Thymus (tissue), 11 donors: Measurements from ENCODE around the gene TSKS. TPM values are rescaled to one million over a fixed set of nuclear protein-coding genes. Genes with fewer than 3 reads are reported as not detected.
"Not testable (repeated sequence)": the region's sequence is repeated elsewhere in the genome, so short reads cannot be mapped to it uniquely, and the experiment has no call there.

Experiments
- DNase-seq, 9 donors: peaks; one replicate each; pipeline ENCODE4 v3.0.0-alpha.2; 2013; ENCODE audit warnings: low spot score in 9 of 9, low read depth in 6 of 9, missing footprints in 1 of 9
- H3K27ac ChIP-seq, 2 donors: one replicate each; pipeline ENCODE4 v1.5.1; 2013; ENCODE audit warnings: control low read depth in 1 of 2, low read depth in 1 of 2, low read length in 1 of 2, mild to moderate bottlenecking in 1 of 2, moderate library complexity in 1 of 2
- H3K27me3 ChIP-seq, 2 donors: one replicate each; pipeline ENCODE4 v1.5.1; 2013; ENCODE audit warnings: low read length in 1 of 2; ENCODE audit not compliant: control insufficient read depth in 2 of 2, insufficient read depth in 1 of 2
- H3K36me3 ChIP-seq, 2 donors: one replicate each; pipeline ENCODE4 v1.5.1; 2013; ENCODE audit warnings: low read length in 1 of 2, mild to moderate bottlenecking in 1 of 2, moderate library complexity in 1 of 2; ENCODE audit not compliant: control insufficient read depth in 2 of 2, insufficient read depth in 2 of 2
- H3K4me1 ChIP-seq, 2 donors: one replicate each; pipeline ENCODE4 v1.5.1; 2013; ENCODE audit warnings: low read length in 2 of 2; ENCODE audit not compliant: control insufficient read depth in 2 of 2, insufficient read depth in 2 of 2
- H3K4me3 ChIP-seq, 2 donors: one replicate each; pipeline ENCODE4 v1.5.1; 2013; ENCODE audit warnings: low read length in 2 of 2, control low read depth in 1 of 2, mild to moderate bottlenecking in 1 of 2
- H3K9me3 ChIP-seq, 2 donors: one replicate each; pipeline ENCODE4 v1.5.1; 2013; ENCODE audit warnings: low read length in 1 of 2, mild to moderate bottlenecking in 1 of 2; ENCODE audit not compliant: control insufficient read depth in 2 of 2, insufficient read depth in 1 of 2
- WGBS: extraction: QIAGEN DNeasy Blood & Tissue Kit; methylation state at CpG from one replicate; pipeline ENCODE4 v1.1.7; 2013; 5-methylcytosine and 5-hydroxymethylcytosine counted together
- polyA plus RNA-seq: library from polyadenylated mRNA; stranded (reverse); fragments of 200-250 nt; gene quantifications from one replicate; pipeline ENCODE4 v1.2.3, GENCODE V29; 2013
- total RNA-seq: library from RNA; stranded (reverse); fragments of 120-200 nt; gene quantifications from one replicate; pipeline ENCODE4 v1.2.4, GENCODE V29; 2013
- donor health status: healthy.

Gene TSKS
- total and polyA plus RNA-seq, 2 donors: 2.4 to 2.6 TPM

GRCh38 chr19:49744946-49745381, 18.1 kb downstream of the TSKS start:
- no peaks in the 10 kb centered on the region for H3K4me1 ChIP-seq
- WGBS: 97% methylated on average over 23 of the region's 23 CpGs
- no peak for DNase-seq
- no peak overlapping the region for H3K27ac ChIP-seq
- H3K27me3 ChIP-seq: no peaks in the 10 kb centered on the region
- H3K36me3 ChIP-seq: no peaks in the 10 kb centered on the region
- peaks cover 2 to 22% of the 10 kb centered on the region in 2 donors for H3K9me3 ChIP-seq
- H3K4me3 ChIP-seq: no peak overlapping the region

DNA sequence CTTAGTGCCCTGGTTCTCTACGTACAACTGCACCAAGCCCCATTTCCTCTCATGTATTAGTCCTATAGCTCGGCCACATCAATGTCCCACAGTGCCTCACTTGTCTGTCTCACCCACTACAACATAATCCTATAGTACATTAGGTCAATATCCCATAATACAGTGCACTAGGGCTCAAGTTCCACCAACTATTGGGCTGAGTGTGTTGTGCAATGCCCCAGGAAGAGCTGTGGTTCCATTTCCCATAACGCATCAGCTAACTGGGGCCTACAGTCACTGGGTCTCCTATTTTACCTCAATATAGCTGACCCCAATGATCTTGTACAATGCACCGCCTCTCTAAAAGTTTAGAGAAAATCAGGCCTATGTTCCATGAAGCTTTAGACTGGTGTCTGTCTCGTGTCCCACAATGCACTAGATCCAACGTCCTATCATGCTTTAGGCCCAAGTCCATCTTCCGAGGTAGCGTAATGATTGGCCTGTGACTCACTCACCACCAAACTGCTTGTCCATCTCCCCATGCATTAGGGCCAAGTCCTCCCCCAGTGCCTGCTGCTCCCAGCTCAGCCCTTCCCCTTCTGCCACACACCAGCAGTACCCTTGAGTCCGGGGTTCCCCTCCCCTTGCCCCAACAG, 21.8 kb downstream of the TSKS start:
- Histone ChIP-seq H3K36me3 (no peaks in the 10 kb centered on the region), H3K9me3 (peaks cover 2 to 20% of the 10 kb centered on the region in 2 donors), H3K27me3 (no peaks in the 10 kb centered on the region), H3K4me1 (no peaks in the 10 kb centered on the region), H3K4me3 (no peak overlapping the region), H3K27ac (no peak overlapping the region)
- DNase-seq: no peak
- 94% methylated on average over 9 of the region's 9 CpGs for WGBS

DNA sequence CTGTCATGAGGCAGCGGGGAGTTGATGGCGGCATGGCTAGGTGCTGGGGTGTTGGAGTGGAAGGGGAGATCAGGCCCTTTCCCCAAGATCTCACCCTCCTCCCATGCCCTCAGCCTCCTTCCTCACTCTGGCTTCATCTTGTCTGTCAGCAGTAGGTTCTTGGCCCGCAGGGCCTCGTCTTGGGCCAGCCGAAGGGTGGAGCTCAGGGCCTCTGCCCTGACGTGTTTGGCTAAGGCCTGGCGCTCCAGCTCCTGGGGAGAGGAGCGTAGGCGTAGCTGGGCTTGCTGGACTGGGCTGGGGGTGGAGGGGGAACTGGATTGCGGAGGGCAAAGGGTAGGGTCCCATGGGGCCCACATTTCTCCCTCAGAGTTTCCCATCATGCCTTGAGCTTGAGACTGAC, 23.2 kb downstream of the TSKS start:
- no peak for DNase-seq

GRCh38 chr19:49739098-49739497, 24.0 kb downstream of the TSKS start:
- H3K4me1 ChIP-seq: no peaks in the 10 kb centered on the region
- no peak overlapping the region for H3K27ac ChIP-seq
- no peaks in the 10 kb centered on the region for H3K36me3 ChIP-seq
- H3K9me3 ChIP-seq: peaks cover 0 to under 1% of the 10 kb centered on the region in 2 donors
- H3K27me3 ChIP-seq: no peaks in the 10 kb centered on the region
- 88% methylated on average over 1 of the region's 1 CpG for WGBS
- DNase-seq: no peak
- H3K4me3 ChIP-seq: no peak overlapping the region

More for the DNA sequence above, 23.2 kb downstream of the TSKS start:
- Histone ChIP-seq H3K27ac (no peak overlapping the region), H3K9me3 (peaks cover under 1 to 9% of the 10 kb centered on the region in 2 donors), H3K27me3 (no peaks in the 10 kb centered on the region), H3K4me3 (no peak overlapping the region), H3K4me1 (no peaks in the 10 kb centered on the region), H3K36me3 (no peaks in the 10 kb centered on the region)
- 96% methylated on average over 10 of the region's 10 CpGs for WGBS

GRCh38 chr19:49738268-49738667, 24.8 kb downstream of the TSKS start:
- no peaks in the 10 kb centered on the region for H3K36me3 ChIP-seq
- DNase-seq: no peak
- no peaks in the 10 kb centered on the region for H3K27me3 ChIP-seq
- H3K4me3 ChIP-seq: no peak overlapping the region
- 96% methylated on average over 4 of the region's 4 CpGs for WGBS
- H3K4me1 ChIP-seq: no peaks in the 10 kb centered on the region
- H3K27ac ChIP-seq: no peak overlapping the region
- no peaks in the 10 kb centered on the region for H3K9me3 ChIP-seq

- Histone ChIP-seq H3K4me1 (no peaks in the 10 kb centered on the region), H3K27ac (no peak overlapping the region), H3K4me3 (no peak overlapping the region), H3K27me3 (no peaks in the 10 kb centered on the region), H3K9me3 (no peaks in the 10 kb centered on the region), H3K36me3 (no peaks in the 10 kb centered on the region)
- no peak for DNase-seq
- 28% methylated on average over 5 of the region's 5 CpGs for WGBS
Observed at GRCh38 chr19:49730166-49730565, 32.9 kb downstream of the TSKS start.

DNA sequence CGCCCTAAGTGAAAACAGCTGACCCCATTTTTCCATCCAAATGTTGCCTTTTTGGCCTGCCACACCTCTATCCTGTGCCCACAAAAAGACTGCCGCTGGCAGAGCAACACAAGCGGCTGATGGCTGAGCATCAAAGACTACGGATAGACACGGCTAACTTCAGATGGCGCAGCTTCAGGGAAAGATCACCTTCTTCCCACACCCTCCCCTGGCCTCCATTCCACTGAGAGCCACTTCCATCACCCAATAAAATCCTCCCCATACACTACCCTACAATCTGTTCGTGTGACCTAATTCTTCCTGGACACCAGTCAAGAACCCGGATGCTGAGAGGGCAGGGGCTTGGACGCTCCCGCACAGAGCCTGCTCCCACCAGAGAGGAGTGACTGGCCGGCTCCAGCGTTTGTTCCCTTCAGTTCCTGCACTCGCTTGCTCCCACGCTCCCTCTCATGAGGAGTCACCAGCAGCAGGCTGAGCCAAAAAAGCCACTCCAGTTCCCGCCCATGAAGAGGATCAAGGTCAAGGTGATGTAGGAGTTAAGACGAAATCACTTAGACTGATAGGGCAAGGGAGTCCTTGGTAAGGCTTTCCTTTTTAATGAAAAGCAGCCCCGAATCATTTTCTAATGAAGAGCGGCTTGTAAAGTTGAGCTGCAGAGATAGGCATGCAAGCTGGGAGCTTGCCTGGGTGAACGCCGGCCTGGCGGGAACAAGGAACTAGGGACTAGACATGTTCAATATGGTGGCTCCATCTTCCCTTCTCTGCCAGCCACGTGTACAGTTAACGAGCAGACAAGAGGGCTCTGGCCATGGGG, 35.7 kb downstream of the TSKS start:
- no peak overlapping the region for H3K27ac ChIP-seq
- H3K4me1 ChIP-seq: no peaks in the 10 kb centered on the region
- H3K4me3 ChIP-seq: no peak overlapping the region
- no peaks in the 10 kb centered on the region for H3K9me3 ChIP-seq
- DNase-seq: no peak
- no peaks in the 10 kb centered on the region for H3K27me3 ChIP-seq
- 96% methylated on average over 23 of the region's 23 CpGs for WGBS
- H3K36me3 ChIP-seq: no peaks in the 10 kb centered on the region

DNA sequence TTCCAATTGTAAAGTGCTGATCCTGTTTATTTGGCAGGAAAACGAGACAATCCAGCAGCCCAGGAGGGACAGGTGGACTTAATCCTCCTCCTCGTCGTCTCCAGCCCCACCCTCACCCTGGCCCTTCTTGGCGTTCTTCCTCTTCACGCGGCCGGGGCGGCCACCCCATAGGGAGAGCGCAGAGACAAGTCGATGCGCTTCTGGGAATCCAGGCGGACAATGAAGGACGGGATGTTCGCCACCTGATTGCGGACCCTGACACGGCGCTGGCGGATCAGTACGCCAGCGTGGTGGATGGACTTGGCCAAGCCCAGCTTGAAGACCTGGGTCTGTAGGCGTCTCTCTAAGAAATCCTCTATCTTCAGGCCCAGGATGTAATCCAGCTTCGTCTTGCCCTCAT, 43.7 kb downstream of the TSKS start:
- not testable (repeated sequence) for H3K27ac ChIP-seq, H3K4me1 ChIP-seq, H3K4me3 ChIP-seq, H3K27me3 ChIP-seq, H3K9me3 ChIP-seq, H3K36me3 ChIP-seq, DNase-seq
- WGBS: 94% methylated on average over 22 of the region's 22 CpGs

DNA sequence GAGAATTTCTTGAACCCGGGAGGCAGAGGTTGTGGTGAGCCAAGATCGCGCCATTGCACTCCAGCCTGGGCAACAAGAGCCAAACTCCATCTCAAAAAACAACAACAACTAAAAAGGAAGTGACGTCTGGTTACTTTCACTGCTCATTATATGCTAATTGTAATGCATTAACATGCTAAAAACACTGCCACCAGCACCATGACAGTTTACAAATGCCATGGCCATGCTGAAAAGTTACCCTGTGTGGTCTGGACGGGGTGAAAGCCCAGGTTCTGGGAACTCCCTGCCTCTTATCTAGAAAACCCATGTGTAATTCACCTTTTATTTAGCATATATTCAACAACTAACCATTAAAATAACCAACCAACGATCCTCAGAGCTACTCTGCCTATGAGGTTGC, 44.1 kb downstream of the TSKS start:
- Histone ChIP-seq H3K9me3 (no peaks in the 10 kb centered on the region), H3K27ac (no peak overlapping the region), H3K27me3 (no peaks in the 10 kb centered on the region), H3K36me3 (no peaks in the 10 kb centered on the region), H3K4me3 (no peak overlapping the region), H3K4me1 (peaks cover 0 to 2% of the 10 kb centered on the region in 2 donors)
- 92% methylated on average over 6 of the region's 6 CpGs for WGBS
- no peak for DNase-seq
